Measurements from ENCODE around the gene RCOR2.
"Not testable (repeated sequence)": the region's sequence is repeated elsewhere in the genome, so short reads cannot be mapped to it uniquely, and the experiment has no call there.

The RCOR2 gene

GRCh38 chr11:63879598-63880402 lies 37.2 kb downstream of the RCOR2 start:
- no peak for DNase-seq (ENCODE audit: low read depth, low spot score)

GRCh38 chr11:63877658-63878241 lies 39.2 kb downstream of the RCOR2 start:
- DNase-seq (ENCODE audit: low read depth, low spot score) = no peak

GRCh38 chr11:63876616-63877015 lies 40.3 kb downstream of the RCOR2 start:
- DNase-seq (ENCODE audit: low read depth, low spot score) = no peak

- DNase-seq (ENCODE audit: low read depth, low spot score) = no peak
Measured at GRCh38 chr11:63875506-63876065, 41.4 kb downstream of the RCOR2 start.

GRCh38 chr11:63874511-63874910 lies 42.5 kb downstream of the RCOR2 start:
- DNase-seq (ENCODE audit: low read depth, low spot score) = no peak

- DNase-seq (ENCODE audit: low read depth, low spot score) = no peak
Measured at GRCh38 chr11:63873311-63873710, 43.7 kb downstream of the RCOR2 start.

GRCh38 chr11:63872800-63873197 lies 44.2 kb downstream of the RCOR2 start:
- DNase-seq (ENCODE audit: low read depth, low spot score) = no peak

GRCh38 chr11:63871962-63872799 lies 44.8 kb downstream of the RCOR2 start:
- DNase-seq (ENCODE audit: low read depth, low spot score) = peak; percentile 91

GRCh38 chr11:63870351-63871140 lies 46.4 kb downstream of the RCOR2 start:
- DNase-seq (ENCODE audit: low read depth, low spot score) = no peak

GRCh38 chr11:63869683-63870082 lies 47.3 kb downstream of the RCOR2 start:
- DNase-seq (ENCODE audit: low read depth, low spot score) = no peak

GRCh38 chr11:63869171-63869591 lies 47.8 kb downstream of the RCOR2 start:
- no peak for DNase-seq (ENCODE audit: low read depth, low spot score)

- no peak for DNase-seq (ENCODE audit: low read depth, low spot score)
Measured at GRCh38 chr11:63868399-63869064, 48.4 kb downstream of the RCOR2 start.

GRCh38 chr11:63867511-63867910 lies 49.5 kb downstream of the RCOR2 start:
- DNase-seq (ENCODE audit: low read depth, low spot score) = no peak

- no peak for DNase-seq (ENCODE audit: low read depth, low spot score)
Measured at GRCh38 chr11:63866211-63866610, 50.8 kb downstream of the RCOR2 start.

GRCh38 chr11:63863620-63864019 lies 53.3 kb downstream of the RCOR2 start:
- DNase-seq (ENCODE audit: low read depth, low spot score) = not testable (repeated sequence)

GRCh38 chr11:63862923-63863322 lies 54.0 kb downstream of the RCOR2 start:
- no peak for DNase-seq (ENCODE audit: low read depth, low spot score)

Data from ELF-1 (cell line).